ENCODE measurements around the gene NANOG. TPM values are rescaled to one million over a fixed set of nuclear protein-coding genes. Genes with fewer than 3 reads are reported as not detected.
"Not testable (repeated sequence)": the region's sequence is repeated elsewhere in the genome, so short reads cannot be mapped to it uniquely, and the experiment has no call there.

The NANOG gene
- total RNA-seq (ENCODE audit: low replicate concordance): under 0.01 and 0.16 TPM in 2 replicates

DNA sequence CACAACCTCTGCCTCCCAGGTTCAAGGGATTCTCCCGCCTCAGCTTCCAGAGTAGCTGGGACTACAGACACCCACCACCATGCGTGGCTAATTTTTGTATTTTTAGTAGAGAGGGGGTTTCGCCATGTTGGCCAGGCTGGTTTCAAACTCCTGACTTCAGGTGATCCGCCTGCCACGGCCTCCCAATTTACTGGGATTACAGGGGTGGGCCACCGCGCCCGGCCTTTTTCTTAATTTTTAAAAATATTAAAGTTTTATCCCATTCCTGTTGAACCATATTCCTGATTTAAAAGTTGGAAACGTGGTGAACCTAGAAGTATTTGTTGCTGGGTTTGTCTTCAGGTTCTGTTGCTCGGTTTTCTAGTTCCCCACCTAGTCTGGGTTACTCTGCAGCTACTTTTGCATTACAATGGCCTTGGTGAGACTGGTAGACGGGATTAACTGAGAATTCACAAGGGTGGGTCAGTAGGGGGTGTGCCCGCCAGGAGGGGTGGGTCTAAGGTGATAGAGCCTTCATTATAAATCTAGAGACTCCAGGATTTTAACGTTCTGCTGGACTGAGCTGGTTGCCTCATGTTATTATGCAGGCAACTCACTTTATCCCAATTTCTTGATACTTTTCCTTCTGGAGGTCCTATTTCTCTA, at the start of gene NANOG:
Gene NANOG (plus strand): TSS at position 519 of the 645 bp plus-strand sequence. CDS start 213 bp downstream, outside the sequence.
- DNase-seq (ENCODE audit: low read depth); H3K4me3 ChIP-seq (ENCODE audit: low read depth, low read length): not testable (repeated sequence)

DNA sequence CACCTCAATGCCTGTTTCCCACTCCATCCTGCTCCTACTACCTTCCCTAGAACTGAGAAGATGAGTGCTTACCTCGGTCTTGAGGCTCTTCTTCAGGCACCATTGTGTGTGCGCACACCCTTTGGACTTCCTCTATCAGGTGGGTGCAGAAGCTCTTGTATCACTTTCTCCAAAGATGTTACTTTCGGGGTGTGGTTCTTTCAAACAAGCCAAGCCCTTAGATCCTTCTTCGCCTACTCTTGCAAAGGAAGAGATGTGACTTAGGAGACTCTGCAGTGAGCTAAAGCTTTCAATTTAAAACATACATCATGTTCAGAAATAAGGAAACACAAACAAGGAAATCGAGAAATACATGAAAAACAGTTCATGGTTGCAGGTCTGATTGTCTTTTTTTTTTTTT, 42.0 kb upstream of the NANOG start, which contains the start of gene CLEC4C:
Gene CLEC4C (minus strand): TSS at position 130 of the 400 bp plus-strand sequence. CDS start 27 bp downstream, at position 103.
- no peak within 1 kb of the TSS for H3K4me3 ChIP-seq (ENCODE audit: low read depth, low read length)
- no peak for DNase-seq (ENCODE audit: low read depth)
- TF ChIP-seq, protein P1, sequence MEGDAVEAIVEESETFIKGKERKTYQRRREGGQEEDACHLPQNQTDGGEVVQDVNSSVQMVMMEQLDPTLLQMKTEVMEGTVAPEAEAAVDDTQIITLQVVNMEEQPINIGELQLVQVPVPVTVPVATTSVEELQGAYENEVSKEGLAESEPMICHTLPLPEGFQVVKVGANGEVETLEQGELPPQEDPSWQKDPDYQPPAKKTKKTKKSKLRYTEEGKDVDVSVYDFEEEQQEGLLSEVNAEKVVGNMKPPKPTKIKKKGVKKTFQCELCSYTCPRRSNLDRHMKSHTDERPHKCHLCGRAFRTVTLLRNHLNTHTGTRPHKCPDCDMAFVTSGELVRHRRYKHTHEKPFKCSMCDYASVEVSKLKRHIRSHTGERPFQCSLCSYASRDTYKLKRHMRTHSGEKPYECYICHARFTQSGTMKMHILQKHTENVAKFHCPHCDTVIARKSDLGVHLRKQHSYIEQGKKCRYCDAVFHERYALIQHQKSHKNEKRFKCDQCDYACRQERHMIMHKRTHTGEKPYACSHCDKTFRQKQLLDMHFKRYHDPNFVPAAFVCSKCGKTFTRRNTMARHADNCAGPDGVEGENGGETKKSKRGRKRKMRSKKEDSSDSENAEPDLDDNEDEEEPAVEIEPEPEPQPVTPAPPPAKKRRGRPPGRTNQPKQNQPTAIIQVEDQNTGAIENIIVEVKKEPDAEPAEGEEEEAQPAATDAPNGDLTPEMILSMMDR (IDR thresholded peaks at IDR 0.05; ENCODE audit: insufficient read depth, low read length): no peak

DNA sequence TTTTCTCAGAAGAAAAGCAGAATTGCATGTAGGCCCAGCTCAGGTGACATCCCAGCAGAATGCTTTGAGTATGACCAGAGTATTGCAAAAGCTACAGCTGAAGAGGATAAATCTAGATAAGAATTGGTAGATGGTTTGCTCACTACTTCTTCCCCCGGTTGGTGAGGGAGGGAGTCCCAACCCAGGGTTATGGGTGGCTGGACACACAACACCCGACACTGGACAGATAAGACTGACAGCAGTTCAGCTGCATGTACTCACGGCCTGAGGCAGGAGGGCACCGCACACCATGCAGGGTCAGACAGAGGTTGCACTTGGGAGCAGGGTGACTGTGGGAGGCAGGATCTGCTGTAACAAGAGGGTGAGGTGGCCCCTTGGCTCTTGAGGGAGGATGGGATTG, 40.4 kb upstream of the NANOG start:
- TF ChIP-seq, protein P1 (IDR thresholded peaks at IDR 0.05; ENCODE audit: insufficient read depth, low read length): no peak
- no peak for DNase-seq (ENCODE audit: low read depth)
- no peak overlapping the region for H3K4me3 ChIP-seq (ENCODE audit: low read depth, low read length)

DNA sequence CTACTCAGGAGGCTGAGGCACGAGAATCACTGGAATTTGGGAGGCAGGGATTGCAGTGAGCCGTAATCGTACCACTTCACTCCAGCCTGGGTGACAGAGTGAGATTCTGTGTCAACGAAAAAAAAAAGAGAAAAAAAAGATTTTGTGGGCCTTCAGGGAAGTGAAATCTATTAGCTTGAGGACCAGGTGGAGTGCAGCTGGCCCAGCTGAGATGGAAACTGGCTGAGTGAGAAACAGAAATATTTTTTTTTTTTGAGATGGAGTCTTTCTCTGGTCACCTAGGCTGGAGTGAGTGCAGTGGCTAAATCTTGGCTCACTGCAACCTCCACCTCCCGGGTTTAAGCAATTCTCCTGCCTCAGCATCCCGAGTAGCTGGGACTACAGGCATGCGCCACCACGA, 39.8 kb upstream of the NANOG start:
- H3K4me3 ChIP-seq (ENCODE audit: low read depth, low read length): no peak overlapping the region
- TF ChIP-seq, protein P1 (IDR thresholded peaks at IDR 0.05; ENCODE audit: insufficient read depth, low read length): no peak
- no peak for DNase-seq (ENCODE audit: low read depth)

DNA sequence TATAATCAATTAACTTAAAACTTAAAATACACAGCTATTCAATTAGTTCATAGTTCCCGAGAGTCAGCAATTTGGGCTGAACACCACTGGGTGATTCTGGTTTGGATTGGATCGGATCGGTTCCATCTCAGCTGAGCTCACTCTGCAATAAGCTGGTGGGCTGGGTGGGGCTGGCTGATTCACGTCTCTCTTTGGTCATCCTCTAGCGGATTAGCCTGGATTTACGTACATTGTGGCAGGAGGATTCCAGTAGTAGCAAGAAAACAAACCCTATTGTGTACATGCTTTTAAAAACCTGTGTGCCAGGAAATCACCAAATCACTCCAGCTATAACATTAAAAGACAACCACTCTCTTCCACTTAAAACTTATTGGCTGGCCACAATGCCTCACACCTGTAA, 38.9 kb upstream of the NANOG start:
- H3K4me3 ChIP-seq (ENCODE audit: low read depth, low read length): no peak overlapping the region
- no peak for DNase-seq (ENCODE audit: low read depth)

DNA sequence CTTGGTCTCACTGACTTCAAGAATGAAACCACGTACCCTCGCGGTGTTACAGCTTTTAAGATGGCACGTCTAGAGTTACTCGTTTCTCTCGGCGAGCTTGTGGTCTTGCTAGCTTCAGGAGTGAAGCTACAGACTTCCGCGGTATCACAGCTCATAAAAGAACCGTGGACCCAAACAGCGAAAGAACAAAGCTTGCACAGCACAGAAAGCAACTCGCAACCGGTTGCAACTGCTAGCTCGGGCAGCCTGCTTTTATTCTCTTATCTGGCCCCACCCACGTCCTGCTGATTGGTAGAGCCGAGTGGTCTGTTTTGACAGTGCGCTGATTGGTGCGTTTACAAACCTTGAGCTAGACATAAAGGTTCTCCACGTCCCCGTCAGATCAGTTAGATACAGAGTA, 37.8 kb upstream of the NANOG start:
- H3K4me3 ChIP-seq (ENCODE audit: low read depth, low read length): no peak overlapping the region
- TF ChIP-seq, protein P1 (IDR thresholded peaks at IDR 0.05; ENCODE audit: insufficient read depth, low read length): no peak
- no peak for DNase-seq (ENCODE audit: low read depth)

More for the DNA sequence above, 38.9 kb upstream of the NANOG start:
- TF ChIP-seq, protein P1 (IDR thresholded peaks at IDR 0.05; ENCODE audit: insufficient read depth, low read length): no peak

DNA sequence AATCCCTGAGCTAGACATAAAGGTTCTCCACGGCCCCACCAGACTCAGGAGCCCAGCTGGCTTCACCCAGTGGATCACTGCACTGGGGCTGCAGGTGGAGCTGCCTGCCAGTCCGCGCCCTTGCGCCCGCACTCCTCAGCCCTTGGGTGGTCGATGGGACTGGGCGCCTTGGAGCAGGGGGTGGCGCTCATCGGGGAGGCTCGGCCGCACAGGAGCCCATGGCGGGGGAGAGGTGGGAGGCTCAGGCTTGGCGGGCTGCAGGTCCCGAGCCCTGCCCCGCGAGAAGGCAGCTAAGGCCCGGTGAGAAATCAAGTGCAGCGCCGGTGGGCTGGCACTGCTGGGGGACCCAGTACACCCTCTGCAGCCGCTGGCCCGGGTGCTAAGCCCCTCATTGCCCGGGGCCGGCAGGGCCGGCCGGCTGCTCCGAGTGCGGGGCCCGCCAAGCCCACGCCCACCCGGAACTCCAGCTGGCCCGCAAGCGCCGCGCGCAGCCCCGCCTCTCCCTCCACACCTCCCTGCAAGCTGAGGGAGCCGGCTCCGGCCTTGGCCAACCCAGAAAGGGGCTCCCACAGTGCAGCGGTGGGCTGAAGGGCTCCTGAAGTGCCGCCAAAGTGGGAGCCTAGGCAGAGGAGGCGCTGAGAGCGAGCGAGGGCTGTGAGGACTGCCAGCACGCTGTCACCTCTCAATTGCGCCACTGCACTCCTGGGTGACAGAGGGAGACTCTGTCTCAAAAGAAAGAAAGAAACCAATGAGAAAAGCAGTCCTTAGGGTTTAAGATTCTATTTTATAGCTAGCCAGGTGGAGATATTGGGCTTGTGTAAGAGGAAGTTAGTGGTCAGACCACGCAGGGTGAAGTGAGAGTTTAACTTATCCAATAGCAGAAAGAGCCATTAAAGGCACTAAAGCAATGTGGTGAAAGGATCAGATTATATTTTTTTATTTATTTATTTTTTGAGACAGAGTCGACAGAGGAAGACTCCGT, 37.0 kb upstream of the NANOG start:
- DNase-seq (ENCODE audit: low read depth); H3K4me3 ChIP-seq (ENCODE audit: low read depth, low read length): not testable (repeated sequence)

DNA sequence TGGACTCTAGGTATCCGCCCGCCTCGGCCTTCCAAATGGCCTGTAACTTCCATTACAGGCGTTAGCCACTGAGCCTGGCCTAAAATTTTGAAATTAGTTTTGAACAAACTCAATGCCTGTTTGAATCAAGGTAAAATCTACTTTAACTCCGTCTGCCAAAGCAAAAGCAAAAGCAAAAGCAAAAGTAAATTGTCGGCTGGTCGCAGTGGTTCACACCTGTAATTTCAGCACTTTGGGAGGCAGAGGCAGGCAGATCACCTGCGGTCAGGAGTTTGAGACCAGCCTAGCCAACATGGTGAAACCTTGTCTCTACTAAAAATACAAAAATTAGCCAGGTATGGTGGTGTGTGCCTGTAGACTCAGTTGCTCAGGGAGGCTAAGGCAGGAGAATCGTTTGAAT, 33.5 kb upstream of the NANOG start:
- not testable (repeated sequence) for DNase-seq (ENCODE audit: low read depth); H3K4me3 ChIP-seq (ENCODE audit: low read depth, low read length)

All from fibroblast of the aortic adventitia (primary cell).